ENCODE data around the gene MKLN1.

MKLN1 gene

DNA sequence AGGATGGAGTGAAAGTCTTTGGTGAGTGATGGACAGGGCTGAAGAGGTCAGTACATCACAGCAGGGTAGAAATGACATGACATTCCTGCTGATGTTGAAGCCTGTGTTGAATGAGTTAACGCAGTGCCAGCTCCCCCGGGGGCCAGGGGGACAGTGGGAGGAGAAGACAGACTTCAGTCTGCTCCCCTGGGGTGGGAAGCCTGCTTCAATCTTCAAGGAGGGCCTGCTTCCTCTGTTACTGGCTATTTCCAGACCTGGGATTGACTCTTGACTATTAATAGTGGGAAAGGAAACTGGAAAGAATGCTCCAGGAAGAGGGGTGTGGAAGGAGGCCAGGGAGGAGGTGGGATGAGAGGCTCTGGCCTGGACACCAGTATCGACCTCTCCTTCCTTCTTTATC, 201.5 kb downstream of the MKLN1 start:
- no peak for DNase-seq

- DNase-seq, result no peak
These were observed 201.9 kb downstream of the MKLN1 start for GRCh38 chr7:131529617-131530016.

GRCh38 chr7:131530137-131530536, 202.5 kb downstream of the MKLN1 start:
- DNase-seq, result no peak

DNA sequence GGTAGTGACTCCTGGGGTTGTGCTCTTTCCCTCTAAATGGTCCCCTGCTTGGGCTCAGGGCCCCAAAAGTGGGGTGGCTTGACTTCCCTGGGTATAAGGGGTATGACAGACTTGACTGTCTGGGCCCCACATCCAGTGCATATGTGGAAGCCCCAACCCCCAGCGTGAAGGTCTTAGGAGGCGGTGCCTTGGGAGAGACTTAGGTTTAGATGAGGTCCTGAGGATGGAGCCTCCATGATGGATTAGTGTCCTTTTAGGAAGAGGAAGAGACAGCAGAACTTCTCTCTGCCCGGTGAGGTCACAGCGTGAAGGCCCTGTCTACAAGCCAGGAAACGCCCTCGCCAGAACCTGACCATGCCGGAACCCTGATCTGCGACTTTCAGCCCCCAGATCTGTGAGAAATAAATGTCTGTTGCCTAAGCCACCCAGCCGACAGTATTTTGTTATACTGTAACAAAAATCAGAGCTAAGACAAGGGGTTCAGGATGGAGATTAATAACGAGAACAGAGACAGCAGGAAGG, 205.0 kb downstream of the MKLN1 start:
- no peak for DNase-seq

DNA sequence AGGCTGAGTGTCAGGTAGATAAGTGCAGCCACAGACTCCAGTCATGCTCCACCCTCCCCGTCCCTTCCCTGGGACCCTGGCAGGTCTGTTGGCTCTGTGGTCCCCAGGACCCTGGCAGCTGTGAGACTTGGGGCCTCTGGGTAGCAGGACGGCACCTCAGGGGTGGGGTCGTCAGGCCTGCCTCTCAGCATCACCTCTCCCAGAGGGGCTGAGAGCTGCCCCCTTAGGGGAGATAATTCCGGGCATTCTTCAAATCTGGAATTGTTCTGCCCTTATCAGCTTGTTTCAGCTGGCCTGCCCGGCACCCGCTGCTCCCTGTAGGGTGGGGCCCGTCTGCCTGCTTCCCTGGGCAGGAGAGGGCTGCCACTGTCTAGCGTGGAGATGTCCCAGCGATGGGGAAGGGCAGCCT, 205.5 kb downstream of the MKLN1 start:
- DNase-seq, result no peak

GRCh38 chr7:131533566-131534561, 206.2 kb downstream of the MKLN1 start:
- no peak for DNase-seq

DNA sequence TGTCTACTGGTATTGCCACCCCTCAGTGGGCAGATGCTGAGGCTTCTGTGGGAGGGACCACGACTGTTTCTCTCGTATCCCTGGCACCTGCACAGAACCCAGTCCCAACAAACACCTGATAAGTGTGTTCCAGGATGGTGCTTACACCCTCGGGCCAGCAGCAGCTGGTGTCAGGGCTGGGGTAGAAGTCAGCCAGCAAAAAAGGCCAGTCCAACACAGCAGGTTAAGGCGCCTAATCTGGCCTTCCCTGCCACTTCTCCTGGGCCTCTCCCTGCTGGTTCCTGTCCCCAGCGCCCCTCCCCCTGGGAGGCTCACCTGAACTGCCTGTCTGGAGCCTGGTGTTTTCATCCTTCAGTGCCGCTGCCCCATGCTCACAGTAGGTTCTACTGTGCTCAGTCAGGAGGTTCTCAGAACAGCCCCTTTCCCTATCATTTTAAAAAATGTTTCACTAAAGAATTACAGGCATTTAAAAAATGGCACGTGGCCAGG, 208.7 kb downstream of the MKLN1 start:
- DNase-seq, result no peak

GRCh38 chr7:131537571-131537978, 209.9 kb downstream of the MKLN1 start:
- DNase-seq, result no peak

- DNase-seq, result no peak
These were observed 210.6 kb downstream of the MKLN1 start for GRCh38 chr7:131538071-131538812.

- DNase-seq, result no peak
These were observed 211.1 kb downstream of the MKLN1 start for GRCh38 chr7:131538813-131539179.

DNA sequence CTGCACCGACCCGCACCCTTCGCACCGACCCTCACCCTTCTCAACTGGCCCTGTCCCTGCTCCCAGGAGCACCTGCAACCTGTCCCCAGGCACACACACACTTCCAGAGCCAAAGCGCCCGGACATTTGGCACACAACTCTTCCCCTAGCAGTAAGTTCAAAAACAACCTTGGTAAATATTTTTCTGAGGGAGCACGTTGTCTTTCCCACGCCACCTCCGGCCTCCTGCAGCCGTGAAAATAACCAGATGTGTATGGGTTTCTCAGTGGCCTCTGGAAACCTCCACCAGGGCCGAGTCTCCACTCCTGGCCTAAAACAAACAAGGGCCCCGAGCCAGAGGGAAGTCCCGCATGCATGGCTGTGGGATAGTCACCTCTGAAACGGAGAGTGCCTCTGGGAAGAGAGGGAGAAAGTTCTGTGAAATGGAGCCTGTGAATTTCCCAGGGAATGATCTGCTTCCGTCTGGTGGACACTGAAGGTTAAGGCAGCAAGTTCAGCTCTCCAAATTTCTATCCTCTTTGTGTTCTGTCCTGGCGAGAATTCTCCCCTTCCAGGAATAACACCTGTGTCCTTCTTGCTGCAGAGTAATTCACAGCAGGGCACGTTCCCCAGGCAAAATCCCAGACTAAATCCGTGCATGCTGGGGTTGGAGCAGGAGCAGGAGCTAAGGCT, 213.0 kb downstream of the MKLN1 start:
- DNase-seq, result no peak

GRCh38 chr7:131543298-131543697, 215.6 kb downstream of the MKLN1 start:
- no peak for DNase-seq

DNA sequence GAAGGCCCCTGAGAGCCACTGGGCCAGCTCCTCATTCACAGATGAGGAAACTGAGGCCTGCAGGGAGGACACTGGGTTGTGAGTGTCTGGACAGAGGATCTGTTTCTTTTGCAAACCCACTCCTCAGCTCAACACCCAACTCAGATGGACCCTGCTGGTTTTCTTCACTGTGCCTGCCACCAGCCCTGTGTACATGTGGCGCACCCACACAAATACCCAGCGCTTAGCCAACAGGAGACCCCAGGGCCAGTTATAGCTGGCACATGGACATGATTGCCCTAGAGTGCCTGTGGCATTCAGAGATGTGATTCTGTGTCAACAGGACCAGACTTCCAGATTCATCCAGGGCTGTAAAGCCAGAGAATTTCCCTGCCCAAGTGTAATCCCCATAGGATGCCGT, 216.3 kb downstream of the MKLN1 start:
- no peak for DNase-seq

- DNase-seq, result no peak
These were observed 217.0 kb downstream of the MKLN1 start for GRCh38 chr7:131544449-131545301.

GRCh38 chr7:131546126-131546525, 218.4 kb downstream of the MKLN1 start:
- DNase-seq, result no peak
